ENCODE results near the gene GLDC.
"Not testable (repeated sequence)": the region's sequence is repeated elsewhere in the genome, so short reads cannot be mapped to it uniquely, and the experiment has no call there.

The GLDC gene

GRCh38 chr9:6552033-6552432 is 93.5 kb downstream of the GLDC start:
- Histone ChIP-seq H2AFZ (ENCODE audit: low read length, unreplicated experiment) (peak overlapping the region; percentile 35), H3K36me3 (ENCODE audit: insufficient read depth, low read length) (no peaks in the 10 kb centered on the region), H3K27ac (ENCODE audit: low read depth, low read length) (peak overlapping the region; percentile 68), H3K4me1 (ENCODE audit: control insufficient read depth, insufficient read depth, low read length, unreplicated experiment) (peaks cover 26% of the 10 kb centered on the region), H3K79me2 (ENCODE audit: control insufficient read depth, insufficient read depth, low read length, unreplicated experiment) (no peaks in the 10 kb centered on the region), H3K27me3 (ENCODE audit: insufficient read depth, low read length) (no peaks in the 10 kb centered on the region), H3K4me3 (ENCODE audit: low read depth, low read length) (no peak overlapping the region)

GRCh38 chr9:6551136-6551535 is 94.4 kb downstream of the GLDC start:
- Histone ChIP-seq H3K27me3 (ENCODE audit: insufficient read depth, low read length) (no peaks in the 10 kb centered on the region), H3K27ac (ENCODE audit: low read depth, low read length) (no peak overlapping the region; the same call in 1 of the 2 replicates), H3K4me3 (ENCODE audit: low read depth, low read length) (no peak overlapping the region), H2AFZ (ENCODE audit: low read length, unreplicated experiment) (no peak overlapping the region), H3K36me3 (ENCODE audit: insufficient read depth, low read length) (no peaks in the 10 kb centered on the region), H3K4me1 (ENCODE audit: control insufficient read depth, insufficient read depth, low read length, unreplicated experiment) (peaks cover 26% of the 10 kb centered on the region), H3K79me2 (ENCODE audit: control insufficient read depth, insufficient read depth, low read length, unreplicated experiment) (no peaks in the 10 kb centered on the region)

GRCh38 chr9:6549106-6549800 is 96.3 kb downstream of the GLDC start:
- H3K4me3 ChIP-seq (ENCODE audit: low read depth, low read length): no peak overlapping the region
- H2AFZ ChIP-seq (ENCODE audit: low read length, unreplicated experiment): no peak overlapping the region
- H3K4me1 ChIP-seq (ENCODE audit: control insufficient read depth, insufficient read depth, low read length, unreplicated experiment): peaks cover 26% of the 10 kb centered on the region
- no peaks in the 10 kb centered on the region for H3K36me3 ChIP-seq (ENCODE audit: insufficient read depth, low read length)
- H3K79me2 ChIP-seq (ENCODE audit: control insufficient read depth, insufficient read depth, low read length, unreplicated experiment): no peaks in the 10 kb centered on the region
- no peaks in the 10 kb centered on the region for H3K27me3 ChIP-seq (ENCODE audit: insufficient read depth, low read length)
- H3K27ac ChIP-seq (ENCODE audit: low read depth, low read length): no peak overlapping the region

- H3K27me3 ChIP-seq (ENCODE audit: insufficient read depth, low read length): no peaks in the 10 kb centered on the region
- no peaks in the 10 kb centered on the region for H3K4me1 ChIP-seq (ENCODE audit: control insufficient read depth, insufficient read depth, low read length, unreplicated experiment)
- H3K79me2 ChIP-seq (ENCODE audit: control insufficient read depth, insufficient read depth, low read length, unreplicated experiment): no peaks in the 10 kb centered on the region
- no peaks in the 10 kb centered on the region for H3K36me3 ChIP-seq (ENCODE audit: insufficient read depth, low read length)
- no peak overlapping the region for H3K27ac ChIP-seq (ENCODE audit: low read depth, low read length)
- no peak overlapping the region for H3K4me3 ChIP-seq (ENCODE audit: low read depth, low read length)
- no peak overlapping the region for H2AFZ ChIP-seq (ENCODE audit: low read length, unreplicated experiment)
Measured at GRCh38 chr9:6545017-6545691, 100.4 kb downstream of the GLDC start.

GRCh38 chr9:6543204-6543603 is 102.3 kb downstream of the GLDC start:
- H3K27me3 ChIP-seq (ENCODE audit: insufficient read depth, low read length): no peaks in the 10 kb centered on the region
- H3K79me2 ChIP-seq (ENCODE audit: control insufficient read depth, insufficient read depth, low read length, unreplicated experiment): no peaks in the 10 kb centered on the region
- no peak overlapping the region for H2AFZ ChIP-seq (ENCODE audit: low read length, unreplicated experiment)
- no peaks in the 10 kb centered on the region for H3K36me3 ChIP-seq (ENCODE audit: insufficient read depth, low read length)
- H3K4me3 ChIP-seq (ENCODE audit: low read depth, low read length): no peak overlapping the region
- H3K4me1 ChIP-seq (ENCODE audit: control insufficient read depth, insufficient read depth, low read length, unreplicated experiment): peaks cover 4% of the 10 kb centered on the region
- H3K27ac ChIP-seq (ENCODE audit: low read depth, low read length): no peak overlapping the region

GRCh38 chr9:6542617-6543016 is 102.9 kb downstream of the GLDC start:
- H3K4me1 ChIP-seq (ENCODE audit: control insufficient read depth, insufficient read depth, low read length, unreplicated experiment); H3K4me3 ChIP-seq (ENCODE audit: low read depth, low read length); H3K79me2 ChIP-seq (ENCODE audit: control insufficient read depth, insufficient read depth, low read length, unreplicated experiment); H3K36me3 ChIP-seq (ENCODE audit: insufficient read depth, low read length); H3K27me3 ChIP-seq (ENCODE audit: insufficient read depth, low read length); H2AFZ ChIP-seq (ENCODE audit: low read length, unreplicated experiment); H3K27ac ChIP-seq (ENCODE audit: low read depth, low read length): not testable (repeated sequence)

- Histone ChIP-seq H3K27me3 (ENCODE audit: insufficient read depth, low read length) (no peaks in the 10 kb centered on the region), H3K79me2 (ENCODE audit: control insufficient read depth, insufficient read depth, low read length, unreplicated experiment) (no peaks in the 10 kb centered on the region), H3K36me3 (ENCODE audit: insufficient read depth, low read length) (no peaks in the 10 kb centered on the region), H3K4me3 (ENCODE audit: low read depth, low read length) (no peak overlapping the region), H2AFZ (ENCODE audit: low read length, unreplicated experiment) (no peak overlapping the region), H3K4me1 (ENCODE audit: control insufficient read depth, insufficient read depth, low read length, unreplicated experiment) (peaks cover 4% of the 10 kb centered on the region), H3K27ac (ENCODE audit: low read depth, low read length) (no peak overlapping the region)
Measured at GRCh38 chr9:6538666-6539071, 106.9 kb downstream of the GLDC start.

- Histone ChIP-seq H3K4me3 (ENCODE audit: low read depth, low read length) (no peak overlapping the region), H3K27me3 (ENCODE audit: insufficient read depth, low read length) (no peaks in the 10 kb centered on the region), H2AFZ (ENCODE audit: low read length, unreplicated experiment) (no peak overlapping the region), H3K79me2 (ENCODE audit: control insufficient read depth, insufficient read depth, low read length, unreplicated experiment) (no peaks in the 10 kb centered on the region), H3K36me3 (ENCODE audit: insufficient read depth, low read length) (no peaks in the 10 kb centered on the region), H3K27ac (ENCODE audit: low read depth, low read length) (no peak overlapping the region), H3K4me1 (ENCODE audit: control insufficient read depth, insufficient read depth, low read length, unreplicated experiment) (peaks cover 5% of the 10 kb centered on the region)
Measured at GRCh38 chr9:6535594-6535993, 109.9 kb downstream of the GLDC start.

- peaks cover 10% of the 10 kb centered on the region; the same call in 1 of the 2 replicates for H3K36me3 ChIP-seq (ENCODE audit: insufficient read depth, low read length)
- no peak overlapping the region for H3K27ac ChIP-seq (ENCODE audit: low read depth, low read length)
- H2AFZ ChIP-seq (ENCODE audit: low read length, unreplicated experiment): no peak overlapping the region
- H3K4me1 ChIP-seq (ENCODE audit: control insufficient read depth, insufficient read depth, low read length, unreplicated experiment): peaks cover 4% of the 10 kb centered on the region
- no peak overlapping the region for H3K4me3 ChIP-seq (ENCODE audit: low read depth, low read length)
- H3K79me2 ChIP-seq (ENCODE audit: control insufficient read depth, insufficient read depth, low read length, unreplicated experiment): no peaks in the 10 kb centered on the region
- H3K27me3 ChIP-seq (ENCODE audit: insufficient read depth, low read length): no peaks in the 10 kb centered on the region
Measured at GRCh38 chr9:6525326-6526045, 120.0 kb downstream of the GLDC start.

GRCh38 chr9:6522263-6522662 is 123.3 kb downstream of the GLDC start:
- Histone ChIP-seq H3K27me3 (ENCODE audit: insufficient read depth, low read length) (no peaks in the 10 kb centered on the region), H3K27ac (ENCODE audit: low read depth, low read length) (no peak overlapping the region), H3K4me3 (ENCODE audit: low read depth, low read length) (no peak overlapping the region), H3K4me1 (ENCODE audit: control insufficient read depth, insufficient read depth, low read length, unreplicated experiment) (no peaks in the 10 kb centered on the region), H3K36me3 (ENCODE audit: insufficient read depth, low read length) (peaks cover 16% of the 10 kb centered on the region; the same call in 1 of the 2 replicates), H2AFZ (ENCODE audit: low read length, unreplicated experiment) (no peak overlapping the region), H3K79me2 (ENCODE audit: control insufficient read depth, insufficient read depth, low read length, unreplicated experiment) (no peaks in the 10 kb centered on the region)
